GM21381 (cell line): Measurements from ENCODE around the gene AADACL3.
"Not testable (repeated sequence)": the region's sequence is repeated elsewhere in the genome, so short reads cannot be mapped to it uniquely, and the experiment has no call there.

Experiments used
- ATAC-seq: cut with Tn5 transposase; IDR thresholded peaks from one replicate; pipeline ENCODE4 v1.9.1; 2021; ENCODE audit warnings: mild to moderate bottlenecking, moderate library complexity; ENCODE audit not compliant: unreplicated experiment

Gene AADACL3

GRCh38 chr1:12715896-12716437, at the start of gene AADACL3:
Gene AADACL3, plus strand, starts transcription at chr1:12716110. Its CDS starts 67 bp downstream, at chr1:12716177.
- ATAC-seq: no peak

- no peak for ATAC-seq
Measured at GRCh38 chr1:12666141-12666735, 49.7 kb upstream of the AADACL3 start.

GRCh38 chr1:12669529-12670068, 46.3 kb upstream of the AADACL3 start:
- no peak for ATAC-seq

- ATAC-seq: no peak
Measured at GRCh38 chr1:12674358-12674757, 41.6 kb upstream of the AADACL3 start.

- not testable (repeated sequence) for ATAC-seq
Measured at GRCh38 chr1:12676122-12676521, 39.8 kb upstream of the AADACL3 start.

- ATAC-seq: no peak
Measured at GRCh38 chr1:12677565-12677964, 38.3 kb upstream of the AADACL3 start.

GRCh38 chr1:12678350-12678749, 37.6 kb upstream of the AADACL3 start:
- ATAC-seq: no peak

GRCh38 chr1:12678820-12679219, 37.1 kb upstream of the AADACL3 start:
- ATAC-seq: no peak

GRCh38 chr1:12690156-12690555, 25.8 kb upstream of the AADACL3 start:
- no peak for ATAC-seq

GRCh38 chr1:12692967-12693782, 22.7 kb upstream of the AADACL3 start:
- ATAC-seq: no peak

- ATAC-seq: no peak
Measured at GRCh38 chr1:12696658-12697057, 19.3 kb upstream of the AADACL3 start.

GRCh38 chr1:12697397-12697796, 18.5 kb upstream of the AADACL3 start:
- no peak for ATAC-seq

- ATAC-seq: no peak
Measured at GRCh38 chr1:12703821-12704451, 12.0 kb upstream of the AADACL3 start.

GRCh38 chr1:12706061-12706460, 9.8 kb upstream of the AADACL3 start:
- no peak for ATAC-seq

GRCh38 chr1:12708396-12709090, 7.4 kb upstream of the AADACL3 start:
- ATAC-seq: no peak

- no peak for ATAC-seq
Measured at GRCh38 chr1:12709091-12709491, 6.8 kb upstream of the AADACL3 start.

- no peak for ATAC-seq
Measured at GRCh38 chr1:12709696-12710095, 6.2 kb upstream of the AADACL3 start.

GRCh38 chr1:12711536-12711935, 4.4 kb upstream of the AADACL3 start:
- ATAC-seq: no peak

GRCh38 chr1:12712076-12712475, 3.8 kb upstream of the AADACL3 start:
- no peak for ATAC-seq

- no peak for ATAC-seq
Measured at GRCh38 chr1:12712929-12713328, 3.0 kb upstream of the AADACL3 start.

GRCh38 chr1:12713651-12714050, 2.3 kb upstream of the AADACL3 start:
- ATAC-seq: not testable (repeated sequence)
